Astrocyte of the spinal cord (primary cell): ENCODE data around the gene UBE2Q1.

Experiments used
- DNase-seq: peaks from one replicate; pipeline ENCODE4 v3.0.0; 2011; ENCODE audit warnings: low read depth, low spot score
- H3K4me3 ChIP-seq: 2 replicates; pipeline ENCODE4 v1.5.1; 2011; ENCODE audit warnings: low read depth, mild to moderate bottlenecking, low read length, moderate library complexity
- CTCF ChIP-seq: IDR thresholded peaks from 2 replicates; pipeline ENCODE4 v1.5.1; 2012; ENCODE audit warnings: low read depth, mild to moderate bottlenecking, low read length, inconsistent platforms
- in situ Hi-C: cut with HindIII; loops from 2 replicates; pipeline ENCODE4 v1.10.0; 2017; ENCODE audit warnings: low sequenced_read_pairs

UBE2Q1 gene

GRCh38 chr1:154521695-154522094, 36.8 kb downstream of the UBE2Q1 start:
- H3K4me3 ChIP-seq = no peak overlapping the region
- TF ChIP-seq CTCF = no peak
- DNase-seq = no peak
- in situ Hi-C loops = no loop called here

- TF ChIP-seq CTCF = no peak
- in situ Hi-C loops = no loop called here
- DNase-seq = no peak
- H3K4me3 ChIP-seq = no peak overlapping the region
Measured at GRCh38 chr1:154520333-154520732, 38.1 kb downstream of the UBE2Q1 start.

- in situ Hi-C loops = no loop called here
- TF ChIP-seq CTCF = no peak
- H3K4me3 ChIP-seq = no peak overlapping the region
- no peak for DNase-seq
Measured at GRCh38 chr1:154519591-154519991, 38.9 kb downstream of the UBE2Q1 start.

GRCh38 chr1:154517661-154518060, 40.8 kb downstream of the UBE2Q1 start:
- in situ Hi-C loops = no loop called here
- H3K4me3 ChIP-seq = no peak overlapping the region
- TF ChIP-seq CTCF = no peak
- no peak for DNase-seq

- in situ Hi-C loops = no loop called here
- TF ChIP-seq CTCF = no peak
- H3K4me3 ChIP-seq = no peak overlapping the region
- no peak for DNase-seq
Measured at GRCh38 chr1:154514066-154514553, 44.4 kb downstream of the UBE2Q1 start.

GRCh38 chr1:154512760-154513159, 45.7 kb downstream of the UBE2Q1 start:
- H3K4me3 ChIP-seq = no peak overlapping the region
- DNase-seq = no peak
- TF ChIP-seq CTCF = no peak
- in situ Hi-C loops = no loop called here

GRCh38 chr1:154503898-154504297, 54.6 kb downstream of the UBE2Q1 start:
- H3K4me3 ChIP-seq = no peak overlapping the region
- TF ChIP-seq CTCF = no peak
- in situ Hi-C loops = no loop called here
- no peak for DNase-seq
